DOHH2 (cell line): ENCODE data around the gene SLX4IP.
A peak's percentile ranks its signal among the peaks of the same experiment; 100 is the strongest.

Experiments used
- H3F3A ChIP-seq: fragments of 200-600 bp; sonication (generic), shearing (Covaris generic); 2 replicates; pipeline ENCODE4 v1.6.0; 2016; ENCODE audit warnings: antibody characterized with exemption, mild to moderate bottlenecking; ENCODE audit not compliant: control insufficient read depth, insufficient read depth
- H3K27ac ChIP-seq: fragments of 200-600 bp; sonication (generic); 2 replicates; pipeline ENCODE4 v1.5.1; 2014; ENCODE audit warnings: low read depth, mild to moderate bottlenecking, low read length, moderate library complexity
- H3K27me3 ChIP-seq: fragments of 200-600 bp; sonication (generic); 2 replicates; pipeline ENCODE4 v1.6.1; 2014; ENCODE audit warnings: mild to moderate bottlenecking, low read length, mixed read lengths; ENCODE audit not compliant: control insufficient read depth
- H3K36me3 ChIP-seq: fragments of 200-600 bp; sonication (generic); 2 replicates; pipeline ENCODE4 v1.6.1; 2014; ENCODE audit warnings: mild to moderate bottlenecking, low read length, moderate library complexity, mixed read lengths; ENCODE audit not compliant: control insufficient read depth
- H3K4me1 ChIP-seq: fragments of 200-600 bp; sonication (generic); 2 replicates; pipeline ENCODE4 v1.6.1; 2014; ENCODE audit warnings: mild to moderate bottlenecking, low read length, mixed read lengths; ENCODE audit not compliant: control insufficient read depth
- H3K4me2 ChIP-seq: fragments of 200-600 bp; sonication (generic); 2 replicates; pipeline ENCODE4 v1.6.0; 2014; ENCODE audit warnings: mild to moderate bottlenecking, low read length, moderate library complexity
- H3K4me3 ChIP-seq: fragments of 200-600 bp; sonication (generic); 2 replicates; pipeline ENCODE4 v1.5.1; 2014; ENCODE audit warnings: mild to moderate bottlenecking, low read length, mixed read lengths
- H3K79me2 ChIP-seq: fragments of 200-600 bp; sonication (generic); 2 replicates; pipeline ENCODE4 v1.6.1; 2014; ENCODE audit warnings: mild to moderate bottlenecking, low read length, mixed read lengths; ENCODE audit not compliant: control insufficient read depth
- H3K9me2 ChIP-seq: fragments of 200-600 bp; sonication (generic); replicated peaks from 2 replicates; pipeline ENCODE4 v1.6.1; 2014; ENCODE audit warnings: mild to moderate bottlenecking, low read length, mixed read lengths; ENCODE audit not compliant: control insufficient read depth
- H3K9me3 ChIP-seq: fragments of 200-600 bp; sonication (generic); 2 replicates; pipeline ENCODE4 v1.6.1; 2014; ENCODE audit warnings: antibody characterized with exemption, low read length, mixed read lengths; ENCODE audit not compliant: control insufficient read depth, insufficient read depth
- H4K20me1 ChIP-seq: fragments of 200-600 bp; sonication (generic); 2 replicates; pipeline ENCODE4 v1.6.0; 2014; ENCODE audit warnings: low read depth, mild to moderate bottlenecking, antibody characterized with exemption, low read length, moderate library complexity; ENCODE audit not compliant: control insufficient read depth, insufficient read depth
- CTCF ChIP-seq: fragments of 200-600 bp; sonication (generic); IDR thresholded peaks from one replicate; pipeline ENCODE4 v1.5.1; 2014; ENCODE audit warnings: antibody characterized with exemption, mild to moderate bottlenecking, low read depth, low read length; ENCODE audit not compliant: poor library complexity, severe bottlenecking
- EZH2phosphoT487 ChIP-seq: fragments of 200-600 bp; sonication (generic); IDR thresholded peaks from 2 replicates; pipeline ENCODE4 v1.6.1; 2017; ENCODE audit warnings: borderline replicate concordance, mild to moderate bottlenecking, antibody characterized with exemption, low read length, moderate library complexity, mixed read lengths

Gene SLX4IP

GRCh38 chr20:10436053-10436699, 1.1 kb downstream of the SLX4IP start:
- Histone ChIP-seq H3K36me3 (peaks cover 21% of the 10 kb centered on the region), H3F3A (peaks cover 4% of the 10 kb centered on the region; the same call in 1 of the 2 replicates), H4K20me1 (no peaks in the 10 kb centered on the region; the same call in 1 of the 2 replicates), H3K4me1 (peaks cover 37% of the 10 kb centered on the region), H3K4me3 (peak overlapping the region; percentile 90), H3K4me2 (peak overlapping the region; percentile 91), H3K9me3 (no peaks in the 10 kb centered on the region), H3K9me2 (no peaks in the 10 kb centered on the region), H3K79me2 (peaks cover 78% of the 10 kb centered on the region), H3K27me3 (no peaks in the 10 kb centered on the region), H3K27ac (no peak overlapping the region)
- TF ChIP-seq CTCF (no peak), EZH2phosphoT487 (no peak)

- Histone ChIP-seq H3K9me3 (no peaks in the 10 kb centered on the region), H3K4me2 (no peak overlapping the region), H3K79me2 (peaks cover 58% of the 10 kb centered on the region), H3K4me1 (peaks cover 20% of the 10 kb centered on the region), H3K27ac (no peak overlapping the region), H3K9me2 (no peaks in the 10 kb centered on the region), H3K27me3 (no peaks in the 10 kb centered on the region), H3K36me3 (peaks cover 13% of the 10 kb centered on the region; the same call in 1 of the 2 replicates), H3K4me3 (no peak overlapping the region), H3F3A (peaks cover 4% of the 10 kb centered on the region; the same call in 1 of the 2 replicates), H4K20me1 (no peaks in the 10 kb centered on the region)
- TF ChIP-seq EZH2phosphoT487 (no peak), CTCF (no peak)
These were observed 3.1 kb downstream of the SLX4IP start for GRCh38 chr20:10438217-10438616.

GRCh38 chr20:10443936-10444335, 8.8 kb downstream of the SLX4IP start:
- TF ChIP-seq EZH2phosphoT487: no peak
- no peak for TF ChIP-seq CTCF
- Histone ChIP-seq H3K9me2 (no peaks in the 10 kb centered on the region), H3K27ac (no peak overlapping the region), H3F3A (0 out of 2 replicates have a peak, but pooled peaks cover 2% of the 10 kb centered on the region), H3K79me2 (peaks cover 52% of the 10 kb centered on the region), H4K20me1 (no peaks in the 10 kb centered on the region), H3K4me2 (no peak overlapping the region), H3K27me3 (no peaks in the 10 kb centered on the region), H3K4me1 (peaks cover 17% of the 10 kb centered on the region), H3K4me3 (no peak overlapping the region), H3K9me3 (no peaks in the 10 kb centered on the region), H3K36me3 (peaks cover 3% of the 10 kb centered on the region; the same call in 1 of the 2 replicates)
